Endometrial microvascular endothelial cells (primary cell): ENCODE data around the gene TMTC1. TPM values are rescaled to one million over a fixed set of nuclear protein-coding genes. Genes with fewer than 3 reads are reported as not detected.

Source experiments
- in situ Hi-C: cut with HindIII; loops from 2 replicates; pipeline ENCODE4 v1.10.0; 2017; ENCODE audit warnings: low sequenced_read_pairs, low pct_unique_long_range_greater_than_20kb; ENCODE audit errors: inconsistent ontology term
- total RNA-seq: library from RNA; depleted of rRNA; stranded (reverse); fragments of >200 nt; gene quantifications from one replicate; pipeline ENCODE4 v1.2.3, GENCODE V29; 2015; ENCODE audit errors: inconsistent ontology term

Gene TMTC1
- total RNA-seq, 1 donor from 2014 or later, result 13.7 TPM

- in situ Hi-C loops, result no loop called here
Observed at GRCh38 chr12:29455087-29455486, 328.7 kb downstream of the TMTC1 start.

DNA sequence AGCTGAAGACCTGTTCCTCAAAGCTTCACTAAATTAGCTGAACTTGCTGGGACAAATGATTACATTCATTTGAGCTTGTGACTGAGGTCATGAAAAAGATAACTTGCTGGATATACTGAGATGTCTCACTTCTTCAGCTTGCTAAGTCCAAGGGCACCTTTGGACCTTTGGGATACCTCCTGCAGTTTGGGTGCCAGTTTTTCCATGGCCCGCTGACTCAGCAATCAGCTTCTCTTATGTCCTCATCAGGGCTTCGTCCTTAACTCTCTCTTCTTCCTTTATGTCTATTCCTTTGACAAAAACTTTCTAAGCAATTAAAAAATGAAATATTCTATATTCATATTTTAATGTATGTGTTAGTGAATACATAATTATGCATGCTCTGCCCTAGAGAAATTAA is 331.9 kb downstream of the TMTC1 start:
- in situ Hi-C loops, result no loop called here
